Activated naive CD8-positive, alpha-beta T cell treated with anti-CD3 and anti-CD28 coated beads for 36 hours (primary cell): ENCODE data around the gene FAM111A. TPM values are rescaled to one million over a fixed set of nuclear protein-coding genes. Genes with fewer than 3 reads are reported as not detected.

Source experiments
- DNase-seq: peaks from one replicate; pipeline ENCODE4 v3.0.0; 2021
- H3K27ac Mint-ChIP-seq: one replicate; pipeline ENCODE4 v1.8.0; 2022; ENCODE audit warnings: mild to moderate bottlenecking, moderate library complexity, mixed read lengths
- H3K27me3 Mint-ChIP-seq: one replicate; pipeline ENCODE4 v1.8.0; 2022; ENCODE audit warnings: mild to moderate bottlenecking, mixed read lengths
- H3K36me3 Mint-ChIP-seq: one replicate; pipeline ENCODE4 v1.8.0; 2021; ENCODE audit warnings: mild to moderate bottlenecking, mixed read lengths
- H3K4me1 Mint-ChIP-seq: one replicate; pipeline ENCODE4 v1.8.0; 2021; ENCODE audit warnings: mixed read lengths
- H3K4me3 Mint-ChIP-seq: one replicate; pipeline ENCODE4 v1.8.0; 2022; ENCODE audit warnings: mild to moderate bottlenecking, moderate library complexity, mixed read lengths
- H3K9me3 Mint-ChIP-seq: one replicate; pipeline ENCODE4 v1.8.0; 2022; ENCODE audit warnings: mixed read lengths
- total RNA-seq, 2 experiments: library from RNA; stranded (reverse); gene quantifications; one replicate each; pipeline ENCODE4 v1.2.3, GENCODE V29; 2021

The FAM111A gene
- total RNA-seq, 2 experiments from 2014 or later, result 85.7 to 91.7 TPM

GRCh38 chr11:59158206-59159068, 15.8 kb downstream of the FAM111A start:
- peak; percentile 46 for DNase-seq
- H3K4me3 Mint-ChIP-seq, result no peak overlapping the region
- no peak overlapping the region for H3K27ac Mint-ChIP-seq

GRCh38 chr11:59164028-59164427, 21.4 kb downstream of the FAM111A start:
- no peak for DNase-seq
- H3K27me3 Mint-ChIP-seq, result peaks cover 35% of the 10 kb centered on the region
- no peak overlapping the region for H3K4me3 Mint-ChIP-seq
- no peaks in the 10 kb centered on the region for H3K36me3 Mint-ChIP-seq
- no peaks in the 10 kb centered on the region for H3K9me3 Mint-ChIP-seq
- no peak overlapping the region for H3K27ac Mint-ChIP-seq
- no peaks in the 10 kb centered on the region for H3K4me1 Mint-ChIP-seq

More at GRCh38 chr11:59158206-59159068, 15.8 kb downstream of the FAM111A start:
- Mint-ChIP-seq H3K27me3 (peaks cover 16% of the 10 kb centered on the region), H3K36me3 (peaks cover 3% of the 10 kb centered on the region), H3K9me3 (no peaks in the 10 kb centered on the region), H3K4me1 (peaks cover 4% of the 10 kb centered on the region)

GRCh38 chr11:59171508-59172322, 29.1 kb downstream of the FAM111A start, which contains the start of gene DTX4:
DTX4 (plus strand) TSS chr11:59172132; CDS start chr11:59172596, 464 bp downstream.
- peaks cover 9% of the 10 kb centered on the region for H3K4me1 Mint-ChIP-seq
- H3K4me3 Mint-ChIP-seq, result peak within 1 kb of the TSS; percentile 75
- peak within 1 kb of the TSS; percentile 30 for H3K27ac Mint-ChIP-seq

GRCh38 chr11:59172345-59173079, 29.9 kb downstream of the FAM111A start:
- H3K36me3 Mint-ChIP-seq, result no peaks in the 10 kb centered on the region
- peaks cover 32% of the 10 kb centered on the region for H3K27me3 Mint-ChIP-seq
- H3K27ac Mint-ChIP-seq, result peak overlapping the region; percentile 30
- H3K9me3 Mint-ChIP-seq, result no peaks in the 10 kb centered on the region
- peak overlapping the region; percentile 75 for H3K4me3 Mint-ChIP-seq
- DNase-seq, result peak; percentile 38
- H3K4me1 Mint-ChIP-seq, result peaks cover 9% of the 10 kb centered on the region

More at GRCh38 chr11:59171508-59172322, 29.1 kb downstream of the FAM111A start, which contains the start of gene DTX4:
- DNase-seq, result peak; percentile 88
- H3K9me3 Mint-ChIP-seq, result no peaks in the 10 kb centered on the region
- no peaks in the 10 kb centered on the region for H3K36me3 Mint-ChIP-seq
- H3K27me3 Mint-ChIP-seq, result peaks cover 32% of the 10 kb centered on the region

GRCh38 chr11:59173080-59173963, 30.7 kb downstream of the FAM111A start:
- DNase-seq, result peak; percentile 16

GRCh38 chr11:59173964-59174663, 31.5 kb downstream of the FAM111A start:
- no peaks in the 10 kb centered on the region for H3K36me3 Mint-ChIP-seq
- peaks cover 2% of the 10 kb centered on the region for H3K9me3 Mint-ChIP-seq
- no peak overlapping the region for H3K27ac Mint-ChIP-seq
- DNase-seq, result no peak
- H3K4me1 Mint-ChIP-seq, result peaks cover 9% of the 10 kb centered on the region
- no peak overlapping the region for H3K4me3 Mint-ChIP-seq
- peaks cover 32% of the 10 kb centered on the region for H3K27me3 Mint-ChIP-seq

More at GRCh38 chr11:59173080-59173963, 30.7 kb downstream of the FAM111A start:
- peak overlapping the region; percentile 30 for H3K27ac Mint-ChIP-seq
- H3K36me3 Mint-ChIP-seq, result no peaks in the 10 kb centered on the region
- H3K4me1 Mint-ChIP-seq, result peaks cover 9% of the 10 kb centered on the region
- H3K4me3 Mint-ChIP-seq, result peak overlapping the region; percentile 75
- H3K27me3 Mint-ChIP-seq, result peaks cover 32% of the 10 kb centered on the region
- H3K9me3 Mint-ChIP-seq, result no peaks in the 10 kb centered on the region

- Mint-ChIP-seq H3K4me1 (peaks cover 9% of the 10 kb centered on the region), H3K27ac (no peak overlapping the region), H3K4me3 (no peak overlapping the region), H3K36me3 (no peaks in the 10 kb centered on the region), H3K27me3 (peaks cover 27% of the 10 kb centered on the region), H3K9me3 (peaks cover 6% of the 10 kb centered on the region)
- DNase-seq, result no peak
Observed at GRCh38 chr11:59174664-59175033, 32.0 kb downstream of the FAM111A start.

- no peaks in the 10 kb centered on the region for H3K36me3 Mint-ChIP-seq
- H3K27me3 Mint-ChIP-seq, result peaks cover 27% of the 10 kb centered on the region
- peaks cover 7% of the 10 kb centered on the region for H3K9me3 Mint-ChIP-seq
- H3K4me1 Mint-ChIP-seq, result peaks cover 9% of the 10 kb centered on the region
- DNase-seq, result no peak
- H3K4me3 Mint-ChIP-seq, result no peak overlapping the region
- H3K27ac Mint-ChIP-seq, result no peak overlapping the region
Observed at GRCh38 chr11:59175091-59175501, 32.4 kb downstream of the FAM111A start.

- H3K4me3 Mint-ChIP-seq, result no peak overlapping the region
- no peak overlapping the region for H3K27ac Mint-ChIP-seq
- H3K9me3 Mint-ChIP-seq, result peaks cover 7% of the 10 kb centered on the region
- no peak for DNase-seq
- no peaks in the 10 kb centered on the region for H3K36me3 Mint-ChIP-seq
- peaks cover 27% of the 10 kb centered on the region for H3K27me3 Mint-ChIP-seq
- peaks cover 9% of the 10 kb centered on the region for H3K4me1 Mint-ChIP-seq
Observed at GRCh38 chr11:59176330-59176729, 33.7 kb downstream of the FAM111A start.

GRCh38 chr11:59178402-59178801, 35.7 kb downstream of the FAM111A start:
- Mint-ChIP-seq H3K4me1 (peaks cover 3% of the 10 kb centered on the region), H3K36me3 (no peaks in the 10 kb centered on the region), H3K9me3 (peaks cover 7% of the 10 kb centered on the region), H3K4me3 (no peak overlapping the region), H3K27ac (no peak overlapping the region), H3K27me3 (peaks cover 19% of the 10 kb centered on the region)
- DNase-seq, result no peak

GRCh38 chr11:59179121-59179520, 36.5 kb downstream of the FAM111A start:
- peaks cover 7% of the 10 kb centered on the region for H3K9me3 Mint-ChIP-seq
- no peak overlapping the region for H3K27ac Mint-ChIP-seq
- H3K36me3 Mint-ChIP-seq, result no peaks in the 10 kb centered on the region
- no peaks in the 10 kb centered on the region for H3K4me1 Mint-ChIP-seq
- H3K4me3 Mint-ChIP-seq, result no peak overlapping the region
- DNase-seq, result no peak
- H3K27me3 Mint-ChIP-seq, result peaks cover 12% of the 10 kb centered on the region

- no peak for DNase-seq
- peaks cover under 1% of the 10 kb centered on the region for H3K27me3 Mint-ChIP-seq
- peaks cover 7% of the 10 kb centered on the region for H3K9me3 Mint-ChIP-seq
- H3K27ac Mint-ChIP-seq, result no peak overlapping the region
- H3K4me1 Mint-ChIP-seq, result no peaks in the 10 kb centered on the region
- no peak overlapping the region for H3K4me3 Mint-ChIP-seq
- no peaks in the 10 kb centered on the region for H3K36me3 Mint-ChIP-seq
Observed at GRCh38 chr11:59180168-59180776, 37.6 kb downstream of the FAM111A start.

- Mint-ChIP-seq H3K27ac (no peak overlapping the region), H3K4me3 (no peak overlapping the region), H3K4me1 (no peaks in the 10 kb centered on the region), H3K9me3 (peaks cover 7% of the 10 kb centered on the region), H3K36me3 (no peaks in the 10 kb centered on the region), H3K27me3 (no peaks in the 10 kb centered on the region)
- DNase-seq, result no peak
Observed at GRCh38 chr11:59180907-59181306, 38.3 kb downstream of the FAM111A start.
